SU-DHL-6 (cell line): ENCODE data around the gene HDAC5.
"Not testable (repeated sequence)": the region's sequence is repeated elsewhere in the genome, so short reads cannot be mapped to it uniquely, and the experiment has no call there.

ENCODE experiments used
- CTCF ChIP-seq: fragments of 200-600 bp; sonication (generic); IDR thresholded peaks from one replicate; pipeline ENCODE4 v1.5.1; 2017; ENCODE audit warnings: antibody characterized with exemption, mild to moderate bottlenecking, low read length, moderate library complexity; ENCODE audit not compliant: insufficient read depth, poor library complexity, severe bottlenecking
- EZH2phosphoT487 ChIP-seq: fragments of 200-600 bp; sonication (generic), shearing (Covaris generic); conservative IDR thresholded peaks from 2 replicates; pipeline ENCODE4 v1.6.1; 2018; ENCODE audit warnings: mild to moderate bottlenecking, antibody characterized with exemption, low read length, moderate library complexity, mixed read lengths

DNA sequence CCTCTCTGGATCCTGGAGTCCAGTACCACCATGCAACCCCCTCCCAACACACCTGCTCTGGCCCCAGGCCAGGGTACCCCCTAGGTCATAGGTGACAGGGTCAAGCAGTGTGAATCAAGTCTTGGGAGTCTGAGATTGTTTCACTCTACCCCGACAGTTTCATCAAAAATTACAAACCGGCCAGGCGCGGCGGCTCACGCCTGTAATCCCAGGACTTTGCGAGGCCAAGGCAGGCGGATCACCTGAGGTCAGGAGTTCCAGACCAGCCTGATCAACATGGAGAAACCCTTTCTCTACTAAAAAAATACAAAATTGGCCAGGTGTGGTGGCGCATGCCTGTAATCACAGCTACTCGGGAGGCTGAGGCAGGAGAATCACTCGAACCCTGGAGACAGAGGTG, 3.2 kb downstream of the HDAC5 start:
- TF ChIP-seq CTCF, EZH2phosphoT487: not testable (repeated sequence)
